ENCODE measurements around the gene ARHGEF39.

DNA sequence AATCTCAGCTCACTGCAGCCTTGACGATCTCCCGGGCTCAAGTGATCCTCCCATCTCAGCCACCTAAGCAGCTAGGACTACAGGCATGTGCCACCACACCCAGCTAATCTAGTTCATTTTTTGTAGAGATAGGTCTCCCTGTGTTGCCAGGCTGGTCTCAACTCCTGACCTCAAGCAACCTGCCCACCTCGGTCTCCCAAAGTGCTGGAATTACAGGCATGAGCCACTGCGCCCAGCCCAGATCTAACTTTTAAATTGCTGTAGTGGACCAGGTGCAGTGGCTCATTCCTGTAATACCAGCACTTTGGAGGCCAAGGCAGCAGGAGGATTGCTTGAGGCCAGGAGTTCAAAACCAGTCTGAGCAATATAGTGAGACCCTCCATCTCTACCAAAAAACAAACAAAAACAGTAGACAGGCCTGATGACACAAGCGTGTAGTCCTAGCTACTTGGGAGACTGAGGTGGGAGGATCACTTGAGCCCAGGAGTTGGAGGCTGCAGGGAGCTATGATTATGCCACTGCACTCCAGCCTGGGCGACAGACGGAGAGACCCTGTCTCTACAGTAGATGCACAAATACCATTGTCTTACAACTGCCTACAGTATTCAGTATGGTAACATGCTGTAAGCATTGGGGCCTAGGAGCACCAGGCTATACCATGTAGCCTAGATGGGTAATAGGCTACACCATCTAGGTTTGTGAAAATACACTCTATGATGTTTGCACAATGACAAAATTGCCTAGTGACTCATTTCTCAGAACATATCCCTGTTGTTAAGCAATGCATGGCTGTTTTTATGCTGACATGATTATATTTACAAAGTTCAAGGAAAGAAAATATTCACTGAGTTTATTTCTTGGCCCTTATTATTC lies 12.8 kb downstream of the ARHGEF39 start:
- TF ChIP-seq, protein P1, sequence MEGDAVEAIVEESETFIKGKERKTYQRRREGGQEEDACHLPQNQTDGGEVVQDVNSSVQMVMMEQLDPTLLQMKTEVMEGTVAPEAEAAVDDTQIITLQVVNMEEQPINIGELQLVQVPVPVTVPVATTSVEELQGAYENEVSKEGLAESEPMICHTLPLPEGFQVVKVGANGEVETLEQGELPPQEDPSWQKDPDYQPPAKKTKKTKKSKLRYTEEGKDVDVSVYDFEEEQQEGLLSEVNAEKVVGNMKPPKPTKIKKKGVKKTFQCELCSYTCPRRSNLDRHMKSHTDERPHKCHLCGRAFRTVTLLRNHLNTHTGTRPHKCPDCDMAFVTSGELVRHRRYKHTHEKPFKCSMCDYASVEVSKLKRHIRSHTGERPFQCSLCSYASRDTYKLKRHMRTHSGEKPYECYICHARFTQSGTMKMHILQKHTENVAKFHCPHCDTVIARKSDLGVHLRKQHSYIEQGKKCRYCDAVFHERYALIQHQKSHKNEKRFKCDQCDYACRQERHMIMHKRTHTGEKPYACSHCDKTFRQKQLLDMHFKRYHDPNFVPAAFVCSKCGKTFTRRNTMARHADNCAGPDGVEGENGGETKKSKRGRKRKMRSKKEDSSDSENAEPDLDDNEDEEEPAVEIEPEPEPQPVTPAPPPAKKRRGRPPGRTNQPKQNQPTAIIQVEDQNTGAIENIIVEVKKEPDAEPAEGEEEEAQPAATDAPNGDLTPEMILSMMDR (IDR thresholded peaks at IDR 0.05), result no peak
- TF ChIP-seq POLR2A (IDR thresholded peaks at IDR 0.05), result no peak

All from breast epithelium (tissue), 3 donors.